Glutamatergic neuron (in vitro differentiated cells): ENCODE results near the gene CYP2D6. TPM values are rescaled to one million over a fixed set of nuclear protein-coding genes. Genes with fewer than 3 reads are reported as not detected.

Experiments
- DNase-seq: peaks from one replicate; pipeline ENCODE4 v3.0.0; 2022
- H3K27ac Mint-ChIP-seq: one replicate; pipeline ENCODE4 v1.8.0; 2020; ENCODE audit warnings: mild to moderate bottlenecking, mixed read lengths, inconsistent platforms; ENCODE audit not compliant: unreplicated experiment
- H3K27me3 Mint-ChIP-seq: one replicate; pipeline ENCODE4 v1.8.0; 2020; ENCODE audit warnings: mild to moderate bottlenecking, moderate library complexity, mixed read lengths, inconsistent platforms; ENCODE audit not compliant: unreplicated experiment
- H3K36me3 Mint-ChIP-seq: one replicate; pipeline ENCODE4 v1.8.0; 2020; ENCODE audit warnings: mild to moderate bottlenecking, mixed read lengths, inconsistent platforms; ENCODE audit not compliant: unreplicated experiment
- H3K4me1 Mint-ChIP-seq: one replicate; pipeline ENCODE4 v1.8.0; 2020; ENCODE audit warnings: mild to moderate bottlenecking, low read depth, mixed read lengths, inconsistent platforms; ENCODE audit not compliant: unreplicated experiment
- H3K4me3 Mint-ChIP-seq: one replicate; pipeline ENCODE4 v1.8.0; 2020; ENCODE audit warnings: mild to moderate bottlenecking, mixed read lengths, inconsistent platforms; ENCODE audit not compliant: unreplicated experiment
- H3K9me3 Mint-ChIP-seq: one replicate; pipeline ENCODE4 v1.8.0; 2020; ENCODE audit warnings: mild to moderate bottlenecking, moderate library complexity, mixed read lengths, inconsistent platforms; ENCODE audit not compliant: unreplicated experiment
- CTCF ChIP-seq: fragments of 200-600 bp; sonication (generic); IDR thresholded peaks from one replicate; pipeline ENCODE4 v1.5.0; 2021; ENCODE audit not compliant: partially characterized antibody, unreplicated experiment
- total RNA-seq: library from RNA; stranded (reverse); fragmentation: NEBNext Ultra II Directional; extraction: Animal tissue kit (Norgen Biotek cat#: 25700); gene quantifications from one replicate; pipeline ENCODE4 v1.2.1, GENCODE V29; 2021; ENCODE audit not compliant: unreplicated experiment

The CYP2D6 gene
- total RNA-seq, 1 donor from 2014 or later: 15.9 TPM

GRCh38 chr22:42076764-42077485 is 53.7 kb downstream of the CYP2D6 start:
- no peak overlapping the region for H3K4me3 Mint-ChIP-seq
- H3K4me1 Mint-ChIP-seq: peaks cover 17% of the 10 kb centered on the region
- H3K27me3 Mint-ChIP-seq: peaks cover 10% of the 10 kb centered on the region
- DNase-seq: no peak
- no peak for TF ChIP-seq CTCF
- H3K36me3 Mint-ChIP-seq: peaks cover 6% of the 10 kb centered on the region
- peaks cover 10% of the 10 kb centered on the region for H3K9me3 Mint-ChIP-seq
- H3K27ac Mint-ChIP-seq: no peak overlapping the region

Other genes starting within 250 kb of the CYP2D6 start
- gene SHISA8, start 215.7 kb downstream of the CYP2D6 start, total RNA-seq: not detected
- 0.37 TPM for gene TNFRSF13C, start 204.0 kb downstream of the CYP2D6 start, total RNA-seq
- gene CENPM, start 183.7 kb downstream of the CYP2D6 start, total RNA-seq: 3.4 TPM
- 216 TPM for gene SEPTIN3, start 161.4 kb downstream of the CYP2D6 start, total RNA-seq
- not detected for gene WBP2NL, start 132.0 kb downstream of the CYP2D6 start, total RNA-seq
- 13.0 TPM for gene NAGA, start 60.0 kb downstream of the CYP2D6 start, total RNA-seq
- gene PHETA2, start 56.6 kb downstream of the CYP2D6 start, total RNA-seq: 0.88 TPM
- gene SMDT1, start 51.1 kb downstream of the CYP2D6 start, total RNA-seq: 62.0 TPM
- 90.1 TPM for gene NDUFA6, start 40.0 kb downstream of the CYP2D6 start, total RNA-seq
- 112 TPM for gene TCF20, start 139.8 kb upstream of the CYP2D6 start, total RNA-seq